ENCODE data around the gene CEP164. TPM values are rescaled to one million over a fixed set of nuclear protein-coding genes. Genes with fewer than 3 reads are reported as not detected.

Gene CEP164
- polyA plus RNA-seq, 3 donors = 4.3 to 32.1 (median 8.0) TPM

DNA sequence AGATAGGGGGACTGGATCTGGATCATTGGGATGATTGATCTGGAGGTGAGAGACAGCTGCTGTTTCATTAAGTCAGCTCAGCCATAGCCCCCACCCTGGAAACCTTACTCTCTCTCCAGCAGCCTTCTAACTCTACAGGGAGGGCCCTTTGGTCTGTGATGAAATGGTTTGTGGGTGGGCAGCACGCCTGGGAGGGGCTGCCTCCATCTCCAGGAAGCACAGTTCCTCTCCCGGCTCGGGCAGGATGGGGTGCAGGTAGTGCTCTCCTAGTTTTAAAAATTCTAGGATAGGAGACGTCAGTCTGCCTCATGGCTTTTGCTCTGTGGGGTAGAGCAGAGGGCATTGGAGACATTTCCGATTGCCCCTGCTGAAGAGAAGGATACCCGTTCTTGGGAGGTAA, 89.7 kb downstream of the CEP164 start:
- Histone ChIP-seq H3K4me1 (ENCODE audit: control insufficient read depth in 1 of 2, insufficient read depth in 2 of 2, low read length in 2 of 2) (no peaks in the 10 kb centered on the region), H4K20me1 (ENCODE audit: insufficient read depth, low read length) (no peaks in the 10 kb centered on the region), H3K27me3 (ENCODE audit: control insufficient read depth in 2 of 2, insufficient read depth in 2 of 2, low read length in 2 of 2) (no peaks in the 10 kb centered on the region), H3K27ac (ENCODE audit: low read depth in 1 of 2, low read length in 2 of 2) (no peak overlapping the region), H3K9ac (ENCODE audit: insufficient read depth, low read length, poor library complexity, severe bottlenecking) (no peak overlapping the region), H3K36me3 (replicated peaks in 1 of 2; ENCODE audit: control insufficient read depth in 1 of 2, insufficient read depth in 2 of 2, low read length in 2 of 2) (peaks cover 0 to under 1% of the 10 kb centered on the region in 2 donors), H2AFZ (ENCODE audit: insufficient read depth, low read depth, low read length, poor library complexity, severe bottlenecking) (no peak overlapping the region), H3K4me3 (replicated peaks in 1 of 3; ENCODE audit: low read depth in 2 of 3, low read length in 3 of 3) (no peak overlapping the region), H3K9me3 (replicated peaks in 1 of 2; ENCODE audit: control insufficient read depth in 1 of 2, insufficient read depth in 1 of 2, low read length in 2 of 2) (no peaks in the 10 kb centered on the region), H3K79me2 (ENCODE audit: insufficient read depth, low read length) (no peaks in the 10 kb centered on the region), H3K4me2 (replicated peaks; ENCODE audit: extremely low read depth, low read length, poor library complexity, severe bottlenecking) (no peak overlapping the region)
- no peaks in the 10 kb centered on the region for H3K4me1 Mint-ChIP-seq
- H3K27ac Mint-ChIP-seq = no peak overlapping the region
- 57% methylated on average over 4 of the region's 6 CpGs for WGBS (ENCODE audit: insufficient coverage)
- intact Hi-C loops (cut with micrococcal nuclease) = no loop called here
- no peak for DNase-seq
- H3K36me3 Mint-ChIP-seq = peaks cover 8 to 10% of the 10 kb centered on the region in 2 donors
- peaks cover 0 to 2% (median 0%) of the 10 kb centered on the region in 7 donors for H3K9me3 Mint-ChIP-seq
- H3K27me3 Mint-ChIP-seq (ENCODE audit: low read depth in 3 of 3) = peaks cover 2 to 7% (median 3%) of the 10 kb centered on the region in 3 donors
- TF ChIP-seq, protein P1, sequence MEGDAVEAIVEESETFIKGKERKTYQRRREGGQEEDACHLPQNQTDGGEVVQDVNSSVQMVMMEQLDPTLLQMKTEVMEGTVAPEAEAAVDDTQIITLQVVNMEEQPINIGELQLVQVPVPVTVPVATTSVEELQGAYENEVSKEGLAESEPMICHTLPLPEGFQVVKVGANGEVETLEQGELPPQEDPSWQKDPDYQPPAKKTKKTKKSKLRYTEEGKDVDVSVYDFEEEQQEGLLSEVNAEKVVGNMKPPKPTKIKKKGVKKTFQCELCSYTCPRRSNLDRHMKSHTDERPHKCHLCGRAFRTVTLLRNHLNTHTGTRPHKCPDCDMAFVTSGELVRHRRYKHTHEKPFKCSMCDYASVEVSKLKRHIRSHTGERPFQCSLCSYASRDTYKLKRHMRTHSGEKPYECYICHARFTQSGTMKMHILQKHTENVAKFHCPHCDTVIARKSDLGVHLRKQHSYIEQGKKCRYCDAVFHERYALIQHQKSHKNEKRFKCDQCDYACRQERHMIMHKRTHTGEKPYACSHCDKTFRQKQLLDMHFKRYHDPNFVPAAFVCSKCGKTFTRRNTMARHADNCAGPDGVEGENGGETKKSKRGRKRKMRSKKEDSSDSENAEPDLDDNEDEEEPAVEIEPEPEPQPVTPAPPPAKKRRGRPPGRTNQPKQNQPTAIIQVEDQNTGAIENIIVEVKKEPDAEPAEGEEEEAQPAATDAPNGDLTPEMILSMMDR (IDR thresholded peaks at IDR 0.05) = no peak
- no peak overlapping the region for H3K4me3 Mint-ChIP-seq

DNA sequence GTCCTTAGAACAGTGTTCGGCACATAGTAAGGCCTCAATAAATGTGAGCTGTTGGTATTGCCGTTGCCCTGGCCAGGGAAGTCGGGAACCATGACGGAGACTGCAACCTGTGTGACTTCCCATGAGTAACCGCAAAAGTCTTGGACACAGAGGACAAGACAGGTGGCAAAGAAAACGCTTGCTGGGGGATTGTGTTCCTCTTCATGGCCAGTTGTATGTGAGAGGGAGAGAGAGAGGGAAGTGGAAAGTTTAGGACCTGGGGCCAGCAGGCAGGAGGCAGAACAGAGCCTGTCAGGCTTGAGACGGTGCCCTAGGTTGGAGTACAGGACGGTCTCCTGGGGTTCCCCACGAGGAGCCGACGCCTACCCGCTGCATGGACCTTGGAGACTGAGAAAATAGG, 90.2 kb downstream of the CEP164 start:
- TF ChIP-seq, protein P1 (IDR thresholded peaks at IDR 0.05) = no peak

More for the DNA sequence above, 90.2 kb downstream of the CEP164 start:
- Mint-ChIP-seq H3K4me1 (no peaks in the 10 kb centered on the region), H3K36me3 (peaks cover 3 to 5% of the 10 kb centered on the region in 2 donors), H3K4me3 (no peak overlapping the region), H3K9me3 (peaks cover 0 to 2% (median 0%) of the 10 kb centered on the region in 7 donors), H3K27me3 (ENCODE audit: low read depth in 3 of 3) (peaks cover 1 to 10% (median 3%) of the 10 kb centered on the region in 3 donors), H3K27ac (no peak overlapping the region)
- H3K9me3 ChIP-seq (replicated peaks in 1 of 2; ENCODE audit: control insufficient read depth in 1 of 2, insufficient read depth in 1 of 2, low read length in 2 of 2) = no peaks in the 10 kb centered on the region
- no peaks in the 10 kb centered on the region for H4K20me1 ChIP-seq (ENCODE audit: insufficient read depth, low read length)
- H3K36me3 ChIP-seq (replicated peaks in 1 of 2; ENCODE audit: control insufficient read depth in 1 of 2, insufficient read depth in 2 of 2, low read length in 2 of 2) = no peaks in the 10 kb centered on the region
- no peaks in the 10 kb centered on the region for H3K4me1 ChIP-seq (ENCODE audit: control insufficient read depth in 1 of 2, insufficient read depth in 2 of 2, low read length in 2 of 2)
- intact Hi-C loops (cut with micrococcal nuclease) = no loop called here
- H3K27me3 ChIP-seq (ENCODE audit: control insufficient read depth in 2 of 2, insufficient read depth in 2 of 2, low read length in 2 of 2) = no peaks in the 10 kb centered on the region
- no peak overlapping the region for H3K9ac ChIP-seq (ENCODE audit: insufficient read depth, low read length, poor library complexity, severe bottlenecking)
- no peak overlapping the region for H3K27ac ChIP-seq (ENCODE audit: low read depth in 1 of 2, low read length in 2 of 2)
- H3K4me3 ChIP-seq (replicated peaks in 1 of 3; ENCODE audit: low read depth in 2 of 3, low read length in 3 of 3) = no peak overlapping the region
- no peak overlapping the region for H2AFZ ChIP-seq (ENCODE audit: insufficient read depth, low read depth, low read length, poor library complexity, severe bottlenecking)
- H3K79me2 ChIP-seq (ENCODE audit: insufficient read depth, low read length) = no peaks in the 10 kb centered on the region
- DNase-seq = no peak
- H3K4me2 ChIP-seq (replicated peaks; ENCODE audit: extremely low read depth, low read length, poor library complexity, severe bottlenecking) = no peak overlapping the region
- WGBS (ENCODE audit: insufficient coverage) = 90% methylated on average over 12 of the region's 12 CpGs
